ENCODE measurements around the gene TBC1D4.

The TBC1D4 gene

DNA sequence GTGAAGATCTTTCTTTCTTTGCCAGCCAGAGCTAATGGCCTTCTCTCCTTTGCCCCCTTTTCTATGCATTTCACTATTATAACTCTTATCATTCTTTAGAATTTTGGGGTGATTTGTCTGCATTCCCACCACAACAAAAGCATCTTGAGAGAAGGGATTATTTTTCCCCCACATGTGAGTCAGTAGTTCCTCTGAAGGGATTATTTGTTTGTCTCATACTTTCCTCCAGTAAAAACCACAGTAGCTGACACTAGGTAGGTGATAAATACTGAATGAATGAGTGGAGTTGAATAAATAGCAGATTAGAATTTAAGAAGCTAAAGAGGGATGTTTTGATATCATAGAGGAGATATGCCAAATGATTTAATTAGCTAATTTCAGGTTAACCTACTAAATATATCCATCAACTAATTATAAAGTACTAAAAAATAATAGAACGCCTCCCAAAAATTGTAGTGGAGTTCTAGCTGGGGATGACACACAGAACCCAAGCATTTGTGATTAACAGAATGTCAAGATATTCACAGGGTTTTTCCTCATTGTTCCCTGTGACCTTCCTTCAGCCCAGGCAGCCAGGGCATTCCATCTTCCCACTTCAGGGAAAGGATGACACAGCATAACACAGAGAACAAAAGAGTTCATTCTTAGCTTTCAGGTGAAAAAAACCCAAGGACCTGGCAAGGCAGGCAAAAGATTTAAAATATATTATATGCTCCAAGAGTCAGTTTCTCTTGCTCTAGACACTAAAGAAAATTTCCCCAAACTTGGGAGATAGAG, 3.5 kb upstream of the TBC1D4 start:
- peak; percentile 91 for DNase-seq (ENCODE audit: low read depth)

DNA sequence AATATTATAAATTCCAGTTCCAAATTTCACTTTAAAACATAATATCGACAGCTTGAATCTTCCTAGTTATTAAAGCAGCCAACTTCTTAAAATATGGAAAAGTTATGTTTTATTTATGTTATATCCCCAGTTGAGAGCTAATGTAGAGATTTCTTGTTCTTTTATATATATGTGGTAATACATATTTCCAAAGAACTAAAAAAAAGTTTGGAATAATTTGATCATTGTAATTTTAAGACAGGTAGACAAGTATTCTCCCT, 781 bp upstream of the TBC1D4 start:
- DNase-seq (ENCODE audit: low read depth): no peak

DNA sequence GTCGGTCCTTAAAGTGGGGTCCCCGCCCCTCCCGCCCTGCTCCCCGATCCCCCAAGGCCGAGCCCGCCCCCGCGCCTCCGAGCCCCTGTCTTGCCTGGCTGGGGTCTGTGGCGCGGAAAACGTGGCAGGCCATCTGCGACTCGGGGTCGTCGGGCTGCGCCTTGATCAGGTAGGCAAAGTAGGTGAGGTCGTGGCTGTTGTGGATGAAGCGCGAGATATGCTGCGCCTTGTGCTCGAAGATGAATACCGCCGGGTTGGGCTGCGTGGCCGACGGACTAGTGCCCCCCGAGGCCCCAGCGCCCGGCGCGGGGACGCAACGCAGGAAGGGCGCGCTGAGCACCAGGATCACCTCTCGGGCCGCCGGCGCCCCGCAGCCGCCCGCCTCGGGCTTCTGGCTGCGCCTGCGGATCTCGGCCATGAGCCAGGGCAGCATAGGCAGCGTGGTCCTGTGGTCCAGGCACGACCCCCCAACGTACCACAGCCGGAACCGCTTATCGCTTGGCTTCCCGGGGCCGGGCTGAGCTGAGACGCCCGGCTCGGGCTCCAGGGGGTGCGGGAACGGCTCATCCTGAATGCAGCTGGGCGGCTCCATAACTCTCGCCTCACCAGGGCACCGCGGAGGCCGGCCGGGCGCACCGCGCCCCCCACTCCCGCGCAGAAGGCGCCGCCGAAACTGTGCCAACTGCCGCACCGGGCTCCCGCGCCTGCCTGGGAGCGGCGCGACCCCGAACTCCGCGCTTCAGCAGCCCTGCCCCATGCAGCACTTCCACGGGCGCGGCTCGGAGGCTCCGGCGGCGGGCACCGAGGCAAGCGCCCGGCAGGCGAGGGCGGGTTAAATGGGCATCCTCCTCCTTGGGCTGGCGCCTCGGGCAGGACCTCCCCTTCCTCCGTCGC, 546 bp downstream of the TBC1D4 start:
- peak; percentile 43 for DNase-seq (ENCODE audit: low read depth)

- peak; percentile 44 for DNase-seq (ENCODE audit: low read depth)
Measured at GRCh38 chr13:75480671-75481175, 1.2 kb downstream of the TBC1D4 start.

- DNase-seq (ENCODE audit: low read depth): no peak
Measured at GRCh38 chr13:75479102-75479740, 2.7 kb downstream of the TBC1D4 start.

- DNase-seq (ENCODE audit: low read depth): no peak
Measured at GRCh38 chr13:75478659-75479058, 3.3 kb downstream of the TBC1D4 start.

DNA sequence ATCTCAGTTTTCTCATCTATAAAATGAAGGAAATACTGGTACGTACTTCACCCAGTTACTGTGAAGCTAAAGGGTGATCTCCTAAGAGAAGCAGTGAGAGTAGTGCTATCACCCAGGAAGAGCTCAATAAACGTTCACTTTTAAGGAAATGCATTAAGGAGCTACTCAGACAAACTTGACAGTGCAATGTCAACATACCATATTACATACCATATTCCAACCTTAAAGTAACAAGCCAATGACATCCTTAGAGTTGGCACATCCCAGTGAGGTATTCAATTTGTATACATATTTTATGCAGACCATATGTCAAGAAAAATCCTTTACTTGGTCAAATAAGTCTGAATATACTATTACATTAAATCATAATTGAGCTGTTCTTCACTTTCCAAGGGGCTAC, 7.0 kb downstream of the TBC1D4 start:
- no peak for DNase-seq (ENCODE audit: low read depth)

DNA sequence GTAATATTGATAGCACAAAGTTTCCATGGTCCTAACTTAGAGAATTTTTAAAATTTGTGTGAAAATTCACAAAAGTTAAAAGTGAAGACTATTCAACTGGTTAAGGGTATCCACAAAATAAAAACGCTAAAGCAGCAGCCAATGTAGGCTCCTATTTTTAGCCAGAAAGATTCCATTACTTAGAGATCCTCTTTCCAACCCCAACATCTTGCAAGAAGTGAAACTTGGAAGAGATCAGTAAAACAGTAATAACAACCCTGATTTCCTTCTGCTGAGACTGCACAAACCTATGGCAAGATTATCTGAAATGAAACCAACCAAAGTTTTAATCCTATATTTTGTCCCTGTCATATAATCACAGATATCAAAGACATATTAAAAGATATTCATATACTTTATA, 8.5 kb downstream of the TBC1D4 start:
- no peak for DNase-seq (ENCODE audit: low read depth)

DNA sequence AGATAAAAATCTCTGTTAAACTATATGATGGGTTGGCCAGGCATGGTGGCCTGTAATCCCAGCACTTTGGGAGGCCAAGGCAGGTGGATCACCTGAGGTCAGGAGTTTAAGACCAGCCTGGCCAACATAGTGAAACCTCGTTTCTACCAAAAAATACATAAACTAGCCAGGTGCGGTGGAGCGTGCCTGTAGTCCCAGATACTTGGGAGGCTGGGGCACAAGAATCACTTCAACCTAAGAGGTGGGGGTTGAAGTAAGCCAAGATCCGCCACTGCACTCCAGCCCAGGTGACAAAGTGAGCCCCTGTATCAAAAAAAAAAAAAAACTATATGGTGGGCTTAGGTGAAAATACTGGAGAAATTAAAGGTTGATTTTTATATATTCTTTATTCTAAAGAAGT, 11.3 kb downstream of the TBC1D4 start:
- no peak for DNase-seq (ENCODE audit: low read depth)

GRCh38 chr13:75469047-75469446, 12.9 kb downstream of the TBC1D4 start:
- DNase-seq (ENCODE audit: low read depth): no peak

- no peak for DNase-seq (ENCODE audit: low read depth)
Measured at GRCh38 chr13:75468602-75469001, 13.4 kb downstream of the TBC1D4 start.

DNA sequence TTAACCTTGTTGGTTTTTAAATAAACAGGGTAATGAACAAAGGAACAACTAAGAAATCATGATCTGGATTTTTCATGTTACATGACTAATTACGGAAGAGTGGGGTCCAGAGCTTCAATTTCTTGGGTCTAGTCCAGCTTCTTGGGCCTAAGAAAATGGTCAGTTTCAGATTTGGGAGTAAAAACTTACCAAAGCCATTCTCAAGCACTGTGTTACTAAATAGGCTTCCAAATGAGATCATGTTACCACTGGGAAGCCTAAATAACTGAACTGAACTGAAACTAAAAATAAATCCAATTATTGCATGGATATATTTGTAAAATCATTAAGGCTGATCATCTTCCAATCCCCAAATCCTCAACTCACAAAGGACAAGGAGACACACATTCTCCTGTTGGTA, 13.9 kb downstream of the TBC1D4 start:
- peak; percentile 66 for DNase-seq (ENCODE audit: low read depth)

- DNase-seq (ENCODE audit: low read depth): no peak
Measured at GRCh38 chr13:75467040-75467728, 14.8 kb downstream of the TBC1D4 start.

GRCh38 chr13:75465236-75465635, 16.7 kb downstream of the TBC1D4 start:
- DNase-seq (ENCODE audit: low read depth): no peak

GRCh38 chr13:75461314-75461713, 20.7 kb downstream of the TBC1D4 start:
- peak; percentile 10 for DNase-seq (ENCODE audit: low read depth)

DNA sequence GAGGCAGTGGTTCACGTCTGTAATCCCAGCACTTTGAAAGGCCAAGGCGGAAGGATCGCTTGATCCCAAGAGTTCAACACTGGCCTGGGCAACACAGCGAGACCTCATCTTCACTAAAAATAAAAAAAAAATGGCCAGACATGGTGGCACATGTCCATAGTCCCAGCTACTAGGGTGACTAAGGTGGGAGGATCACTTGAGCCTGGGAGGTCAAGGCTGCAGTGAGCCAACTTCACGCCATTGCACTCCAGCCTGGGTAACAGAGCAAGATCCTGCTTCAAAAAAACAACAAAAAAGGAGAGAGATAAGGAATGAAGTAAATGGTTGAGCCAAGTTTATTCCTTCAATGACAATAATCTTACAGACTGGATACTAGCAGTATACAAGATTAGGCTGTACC, 21.3 kb downstream of the TBC1D4 start:
- DNase-seq (ENCODE audit: low read depth): no peak

DNA sequence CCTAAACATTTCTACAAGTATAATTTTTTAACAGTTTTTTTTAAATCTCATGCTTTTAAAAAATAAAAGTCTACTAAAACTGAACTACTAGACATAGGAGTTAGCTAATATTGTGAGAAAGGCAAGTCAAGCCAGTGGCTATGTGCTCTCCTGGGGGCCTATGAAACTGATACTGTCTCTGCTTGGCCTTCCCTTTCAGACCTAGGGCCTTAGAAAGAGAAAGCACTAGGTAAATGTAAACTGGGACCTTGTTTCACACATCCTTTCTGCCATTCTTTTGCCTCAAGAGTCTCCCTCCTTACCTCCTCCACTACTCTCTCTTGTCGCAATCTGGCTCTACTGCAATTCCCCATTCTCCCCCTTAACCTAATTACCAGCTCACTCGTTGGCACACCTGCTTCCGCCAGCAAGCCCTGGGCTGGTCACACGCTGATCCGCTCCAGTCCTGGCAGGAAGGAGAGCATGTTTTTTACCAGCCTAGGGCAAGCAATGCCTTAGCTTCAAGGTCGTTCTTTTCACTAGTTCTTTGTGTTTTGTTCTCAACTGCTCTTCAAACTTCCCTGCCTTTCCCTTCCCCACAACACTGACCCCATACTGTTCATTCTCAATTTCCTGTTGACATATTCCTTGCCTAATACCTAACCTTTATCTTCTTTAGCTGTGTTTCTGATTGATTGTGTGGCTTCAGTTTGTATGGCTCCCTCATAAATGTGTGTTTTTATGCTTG, 23.1 kb downstream of the TBC1D4 start:
- peak; percentile 16 for DNase-seq (ENCODE audit: low read depth)

DNA sequence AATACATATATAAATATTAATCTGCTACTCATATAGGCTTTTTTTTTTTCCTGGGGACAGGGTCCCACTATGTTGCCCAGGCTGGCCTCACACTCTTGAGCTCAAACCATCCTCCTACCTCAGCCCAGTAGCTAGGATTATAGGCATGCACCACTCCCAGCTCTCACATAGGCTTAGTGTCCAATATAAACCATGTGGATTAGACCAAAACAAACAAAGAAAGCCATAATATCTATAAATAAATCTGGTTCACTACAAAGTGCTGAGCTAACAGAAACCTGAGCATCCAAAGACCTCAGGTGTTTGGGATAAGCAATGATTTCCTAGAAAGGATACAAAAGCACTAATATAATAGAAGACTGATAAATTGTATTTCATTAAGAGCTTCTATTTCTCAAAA, 26.0 kb downstream of the TBC1D4 start:
- DNase-seq (ENCODE audit: low read depth): no peak

- no peak for DNase-seq (ENCODE audit: low read depth)
Measured at GRCh38 chr13:75454497-75454896, 27.5 kb downstream of the TBC1D4 start.

- peak; percentile 69 for DNase-seq (ENCODE audit: low read depth)
Measured at GRCh38 chr13:75452564-75452963, 29.4 kb downstream of the TBC1D4 start.

- no peak for DNase-seq (ENCODE audit: low read depth)
Measured at GRCh38 chr13:75447493-75447892, 34.5 kb downstream of the TBC1D4 start.

DNA sequence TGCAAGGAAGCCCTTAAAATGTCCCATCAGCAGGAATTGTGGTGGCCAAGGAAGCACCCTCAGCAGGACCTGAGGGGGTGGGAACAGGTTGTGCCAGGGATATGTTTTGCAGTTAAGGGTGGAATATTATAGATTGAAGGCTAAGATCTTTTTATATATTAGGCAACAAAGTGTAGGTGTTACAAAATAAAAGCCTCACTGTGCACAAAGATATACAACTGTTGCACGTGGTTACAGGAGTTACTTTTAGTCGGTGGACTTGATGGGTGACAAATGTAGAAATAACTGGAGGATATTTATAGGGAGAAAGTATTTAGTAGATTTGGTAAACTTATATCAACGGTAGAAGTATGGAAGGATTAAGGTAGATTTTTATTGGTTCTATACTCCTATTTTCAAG, 35.1 kb downstream of the TBC1D4 start:
- no peak for DNase-seq (ENCODE audit: low read depth)

Data from iris pigment epithelial cell (primary cell).